NCI-H524 (cell line): ENCODE results near the gene AGMAT.

Experiments used
- DNase-seq, 2 experiments: peaks; one replicate each; lab custom pipeline; 2025; lab: John Stamatoyannopoulos, UW

The AGMAT gene

GRCh38 chr1:15523104-15524020 is 61.5 kb downstream of the AGMAT start:
- no peak for DNase-seq

GRCh38 chr1:15522551-15522950 is 62.3 kb downstream of the AGMAT start:
- DNase-seq, result no peak
